Tibial nerve (tissue), 4 donors: ENCODE measurements around the gene TLCD2. TPM values are rescaled to one million over a fixed set of nuclear protein-coding genes. Genes with fewer than 3 reads are reported as not detected.
"Not testable (repeated sequence)": the region's sequence is repeated elsewhere in the genome, so short reads cannot be mapped to it uniquely, and the experiment has no call there.

Experiments used
- DNase-seq, 2 donors: peaks; one replicate each; pipeline ENCODE4 v3.0.0-alpha.2; 2019; ENCODE audit warnings: low spot score in 2 of 2
- H3K27ac ChIP-seq, 4 donors: fragments of 200-600 bp; sonication (generic) in 3 of 4; one replicate each; pipeline ENCODE4 v1.5.1; 2017 to 2019; ENCODE audit warnings: mild to moderate bottlenecking in 1 of 4
- H3K27me3 ChIP-seq, 2 donors: fragments of 200-600 bp; sonication (generic) in 1 of 2; one replicate each; pipeline versions ENCODE4 v1.5.1 to v1.6.0; 2017 to 2019
- H3K36me3 ChIP-seq, 3 donors: fragments of 200-600 bp; sonication (generic); one replicate each; pipeline ENCODE4 v1.5.1; 2018 to 2019
- H3K4me1 ChIP-seq, 4 donors: fragments of 200-600 bp; sonication (generic) in 3 of 4; one replicate each; pipeline ENCODE4 v1.5.1; 2017 to 2019
- H3K4me3 ChIP-seq, 4 donors: fragments of 200-600 bp; sonication (generic) in 3 of 4; one replicate each; pipeline ENCODE4 v1.5.1; 2017 to 2019; ENCODE audit warnings: mild to moderate bottlenecking in 1 of 4, moderate library complexity in 1 of 4
- H3K9me3 ChIP-seq, 4 donors: fragments of 200-600 bp; sonication (generic) in 3 of 4; one replicate each; pipeline ENCODE4 v1.5.1; 2017 to 2019
- CTCF ChIP-seq, 5 experiments: fragments of 200-600 bp in 3 of 5; fragments of 450-650 bp in 2 of 5; sonication (generic) in 3 of 5; IDR thresholded peaks; one replicate each; pipeline ENCODE4 v1.5.1; 2016 to 2019; ENCODE audit warnings: antibody characterized with exemption in 5 of 5, mild to moderate bottlenecking in 3 of 5, moderate library complexity in 2 of 5
- EP300 ChIP-seq, 2 donors: sonication (generic); formaldehyde crosslinking; IDR thresholded peaks; one replicate each; pipeline ENCODE4 v1.6.1; 2017; ENCODE audit warnings: antibody characterized with exemption in 2 of 2, mild to moderate bottlenecking in 1 of 2
- POLR2A ChIP-seq, 2 donors: fragments of 450-650 bp; IDR thresholded peaks; one replicate each; pipeline ENCODE4 v1.6.1; 2017; ENCODE audit warnings: antibody characterized with exemption in 2 of 2, mild to moderate bottlenecking in 2 of 2, moderate library complexity in 2 of 2
- WGBS, 2 donors: methylation state at CpG; one replicate each; pipeline ENCODE4 v1.1.5; 2018; 5-methylcytosine and 5-hydroxymethylcytosine counted together
- total RNA-seq, 4 donors: library from RNA; depleted of rRNA; stranded (reverse); fragments of >200 nt; gene quantifications; one replicate each; pipeline ENCODE4 v1.1.0, GENCODE V29; 2016

The TLCD2 gene
- total RNA-seq, 4 donors from 2014 or later: 7.5 to 11.8 (median 11.1) TPM

GRCh38 chr17:1742371-1743087 is 32.4 kb upstream of the TLCD2 start, which contains the start of gene SERPINF2:
SERPINF2 (plus strand) TSS chr17:1742871; CDS start chr17:1744996, 2,125 bp downstream.
- H3K4me1 ChIP-seq: peaks cover 0 to 21% (median under 1%) of the 10 kb centered on the region in 4 donors
- no peak for DNase-seq
- WGBS, 2 donors: 64% methylated on average over 10 of the region's 10 CpGs
- no peak within 1 kb of the TSS for H3K4me3 ChIP-seq
- H3K27me3 ChIP-seq: no peaks in the 10 kb centered on the region
- H3K9me3 ChIP-seq: no peaks in the 10 kb centered on the region
- peaks cover 0 to 11% (median 0%) of the 10 kb centered on the region in 3 donors for H3K36me3 ChIP-seq
- H3K27ac ChIP-seq: peak within 1 kb of the TSS in 2 of 4 donors; percentile 30 to 58
- TF ChIP-seq POLR2A (IDR thresholded peaks at IDR 0.05) (no peak), CTCF (IDR thresholded peaks at IDR 0.05) (no peak), EP300 (IDR thresholded peaks at IDR 0.05) (no peak)

GRCh38 chr17:1741899-1742298 is 31.7 kb upstream of the TLCD2 start:
- not testable (repeated sequence) for H3K27me3 ChIP-seq, H3K4me3 ChIP-seq, DNase-seq, H3K9me3 ChIP-seq
- H3K27ac ChIP-seq: peak overlapping the region in 1 of 4 donors; percentile 58
- peaks cover 0 to 18% (median 0%) of the 10 kb centered on the region in 3 donors for H3K36me3 ChIP-seq
- peaks cover 0 to 21% (median 6%) of the 10 kb centered on the region in 4 donors for H3K4me1 ChIP-seq
- 84 to 89% methylated on average over 7 of the region's 7 CpGs for WGBS, 2 donors

- peaks cover 2 to 58% (median 4%) of the 10 kb centered on the region in 3 donors for H3K36me3 ChIP-seq
- WGBS, 2 donors: 88 to 90% methylated on average over 18 to 20 of the region's 21 CpGs
- peak overlapping the region in 1 of 4 donors; percentile 69 for H3K27ac ChIP-seq
Observed at GRCh38 chr17:1737531-1738291, 27.5 kb upstream of the TLCD2 start.

GRCh38 chr17:1736348-1737281 is 26.4 kb upstream of the TLCD2 start:
- Histone ChIP-seq H3K36me3 (peaks cover 2 to 68% (median 4%) of the 10 kb centered on the region in 3 donors), H3K4me3 (no peak overlapping the region), H3K9me3 (no peaks in the 10 kb centered on the region), H3K27me3 (no peaks in the 10 kb centered on the region), H3K4me1 (peaks cover 0 to 30% (median 17%) of the 10 kb centered on the region in 4 donors), H3K27ac (peak overlapping the region in 3 of 4 donors; percentile 51 to 75 (median 69))
- TF ChIP-seq CTCF (IDR thresholded peaks at IDR 0.05): no peak
- TF ChIP-seq POLR2A (IDR thresholded peaks at IDR 0.05): no peak
- TF ChIP-seq EP300 (IDR thresholded peaks at IDR 0.05): peak in 1 of 2 donors; percentile 12
- DNase-seq: peak in 1 of 2 donors; percentile 49
- WGBS, 2 donors: 35 to 48% methylated on average over 23 to 24 of the region's 25 CpGs

More at GRCh38 chr17:1737531-1738291, 27.5 kb upstream of the TLCD2 start:
- Histone ChIP-seq H3K9me3 (no peaks in the 10 kb centered on the region), H3K4me3 (no peak overlapping the region), H3K4me1 (peaks cover 0 to 32% (median 17%) of the 10 kb centered on the region in 4 donors), H3K27me3 (no peaks in the 10 kb centered on the region)
- TF ChIP-seq EP300 (IDR thresholded peaks at IDR 0.05) (no peak), CTCF (IDR thresholded peaks at IDR 0.05) (no peak), POLR2A (IDR thresholded peaks at IDR 0.05) (no peak)
- DNase-seq: no peak

GRCh38 chr17:1735834-1736347 is 25.7 kb upstream of the TLCD2 start:
- Histone ChIP-seq H3K27ac (peak overlapping the region in 3 of 4 donors; percentile 51 to 75 (median 69)), H3K27me3 (no peaks in the 10 kb centered on the region), H3K36me3 (peaks cover 2 to 76% (median 4%) of the 10 kb centered on the region in 3 donors), H3K4me1 (peaks cover 0 to 37% (median 19%) of the 10 kb centered on the region in 4 donors), H3K4me3 (no peak overlapping the region), H3K9me3 (no peaks in the 10 kb centered on the region)
- 84 to 85% methylated on average over 5 to 15 of the region's 17 CpGs for WGBS, 2 donors
- DNase-seq: no peak
- no peak for TF ChIP-seq POLR2A (IDR thresholded peaks at IDR 0.05)
- TF ChIP-seq EP300 (IDR thresholded peaks at IDR 0.05): no peak
- TF ChIP-seq CTCF (IDR thresholded peaks at IDR 0.05): no peak
